ENCODE data around the gene CRK.

The CRK gene

GRCh38 chr17:1485423-1486376 is 29.7 kb upstream of the CRK start:
- no peak for FAIRE-seq

GRCh38 chr17:1484676-1485422 is 28.8 kb upstream of the CRK start:
- no peak for FAIRE-seq

- no peak for FAIRE-seq
Observed at GRCh38 chr17:1484060-1484535, 28.1 kb upstream of the CRK start.

- FAIRE-seq: no peak
Observed at GRCh38 chr17:1482680-1483079, 26.6 kb upstream of the CRK start.

GRCh38 chr17:1481736-1482135 is 25.7 kb upstream of the CRK start:
- no peak for FAIRE-seq

GRCh38 chr17:1480747-1481465 is 24.9 kb upstream of the CRK start:
- FAIRE-seq: no peak

- no peak for FAIRE-seq
Observed at GRCh38 chr17:1478418-1478817, 22.4 kb upstream of the CRK start.

GRCh38 chr17:1475321-1475854 is 19.4 kb upstream of the CRK start:
- no peak for FAIRE-seq

GRCh38 chr17:1474402-1475189 is 18.6 kb upstream of the CRK start:
- no peak for FAIRE-seq

GRCh38 chr17:1473841-1474240 is 17.8 kb upstream of the CRK start:
- no peak for FAIRE-seq

GRCh38 chr17:1473170-1473569 is 17.1 kb upstream of the CRK start:
- FAIRE-seq: no peak

GRCh38 chr17:1471911-1472821 is 16.1 kb upstream of the CRK start:
- FAIRE-seq: no peak

- no peak for FAIRE-seq
Observed at GRCh38 chr17:1471490-1471889, 15.5 kb upstream of the CRK start.

GRCh38 chr17:1470755-1471462 is 14.9 kb upstream of the CRK start:
- no peak for FAIRE-seq

GRCh38 chr17:1470071-1470754 is 14.2 kb upstream of the CRK start:
- FAIRE-seq: no peak

GRCh38 chr17:1469231-1469852 is 13.3 kb upstream of the CRK start:
- no peak for FAIRE-seq

GRCh38 chr17:1467898-1468492 is 12.0 kb upstream of the CRK start:
- no peak for FAIRE-seq

GRCh38 chr17:1467258-1467657 is 11.2 kb upstream of the CRK start:
- no peak for FAIRE-seq

GRCh38 chr17:1464186-1464585 is 8.2 kb upstream of the CRK start:
- FAIRE-seq: no peak

Data from TTC549 (cell line).